ENCODE results near the gene CDR2L.

The CDR2L gene

DNA sequence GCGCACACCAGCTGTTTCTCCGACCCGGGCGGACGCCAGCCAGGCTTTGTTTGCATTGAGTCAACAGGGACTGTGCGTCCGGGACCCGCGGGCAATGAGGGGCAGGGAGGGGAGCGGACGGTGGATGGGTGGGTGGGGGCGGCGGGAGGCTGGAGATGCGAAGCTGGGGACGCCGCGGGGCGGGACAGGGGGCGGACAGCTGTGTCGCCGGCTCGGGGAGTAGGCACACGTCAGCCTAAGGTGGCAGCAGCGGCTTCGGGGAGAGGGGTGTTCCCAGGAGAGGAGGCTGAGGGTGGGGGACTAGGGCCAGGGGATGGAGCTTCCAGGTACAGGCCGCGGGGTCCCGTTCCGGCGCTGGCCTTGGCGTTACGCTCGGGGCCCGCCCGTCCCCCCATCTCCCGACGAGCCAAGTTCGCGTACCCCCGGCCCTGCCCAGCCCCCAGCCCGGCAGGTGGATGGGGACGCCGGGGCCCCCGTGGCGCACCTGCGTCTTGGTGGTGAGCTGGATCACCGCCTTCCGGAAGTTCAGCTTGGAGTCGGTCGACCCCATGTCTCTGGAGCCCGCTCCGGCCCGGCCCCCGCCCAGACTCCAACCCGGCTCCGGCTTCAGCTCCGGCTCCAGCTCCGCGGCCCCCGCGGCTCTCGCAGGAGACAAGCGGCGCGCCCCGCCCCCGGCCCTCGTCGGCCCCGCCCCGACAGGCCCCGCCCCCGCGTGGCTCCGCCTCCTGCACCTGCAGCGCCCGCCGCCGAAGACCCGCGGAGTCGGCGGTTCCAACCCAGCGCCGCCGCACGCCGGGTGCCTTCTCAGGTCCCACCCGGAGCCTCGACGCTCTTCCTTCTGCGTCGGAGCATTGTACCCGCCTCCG, 15.1 kb upstream of the CDR2L start, which contains the start of gene HID1:
HID1 (minus strand) TSS at position 653 of the 866 bp plus-strand sequence; CDS start at position 550, 103 bp downstream.
- in situ Hi-C loops (cut with MboI; ENCODE audit: low sequenced_read_pairs, unreplicated experiment): no loop called here
- DNase-seq (ENCODE audit: low spot score): peak; percentile 90
- TF ChIP-seq, protein P1, sequence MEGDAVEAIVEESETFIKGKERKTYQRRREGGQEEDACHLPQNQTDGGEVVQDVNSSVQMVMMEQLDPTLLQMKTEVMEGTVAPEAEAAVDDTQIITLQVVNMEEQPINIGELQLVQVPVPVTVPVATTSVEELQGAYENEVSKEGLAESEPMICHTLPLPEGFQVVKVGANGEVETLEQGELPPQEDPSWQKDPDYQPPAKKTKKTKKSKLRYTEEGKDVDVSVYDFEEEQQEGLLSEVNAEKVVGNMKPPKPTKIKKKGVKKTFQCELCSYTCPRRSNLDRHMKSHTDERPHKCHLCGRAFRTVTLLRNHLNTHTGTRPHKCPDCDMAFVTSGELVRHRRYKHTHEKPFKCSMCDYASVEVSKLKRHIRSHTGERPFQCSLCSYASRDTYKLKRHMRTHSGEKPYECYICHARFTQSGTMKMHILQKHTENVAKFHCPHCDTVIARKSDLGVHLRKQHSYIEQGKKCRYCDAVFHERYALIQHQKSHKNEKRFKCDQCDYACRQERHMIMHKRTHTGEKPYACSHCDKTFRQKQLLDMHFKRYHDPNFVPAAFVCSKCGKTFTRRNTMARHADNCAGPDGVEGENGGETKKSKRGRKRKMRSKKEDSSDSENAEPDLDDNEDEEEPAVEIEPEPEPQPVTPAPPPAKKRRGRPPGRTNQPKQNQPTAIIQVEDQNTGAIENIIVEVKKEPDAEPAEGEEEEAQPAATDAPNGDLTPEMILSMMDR (IDR thresholded peaks at IDR 0.05; ENCODE audit: borderline replicate concordance, control extremely low read depth, extremely low read depth, insufficient read depth, missing control alignments): no peak

DNA sequence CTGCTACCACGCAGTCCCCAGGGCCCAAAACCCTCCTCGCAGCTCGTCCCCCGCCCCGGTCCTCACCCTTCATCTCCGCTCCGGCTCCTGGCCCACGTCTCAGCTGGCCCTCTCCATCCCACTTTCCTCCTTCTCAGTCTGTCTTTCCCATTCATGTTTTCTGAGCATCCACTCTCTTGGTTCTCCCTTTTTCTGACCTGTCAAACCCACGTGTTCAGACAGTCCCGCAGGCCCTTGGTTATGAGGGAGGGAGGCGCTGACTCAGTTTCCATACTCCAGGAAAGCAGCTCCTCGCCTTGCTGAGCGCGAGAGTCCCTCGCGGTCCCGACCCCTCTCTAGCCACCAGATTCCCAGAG, 14.5 kb upstream of the CDR2L start:
- no peak for DNase-seq (ENCODE audit: low spot score)
- in situ Hi-C loops (cut with MboI; ENCODE audit: low sequenced_read_pairs, unreplicated experiment): no loop called here
- TF ChIP-seq, protein P1 (IDR thresholded peaks at IDR 0.05; ENCODE audit: borderline replicate concordance, control extremely low read depth, extremely low read depth, insufficient read depth, missing control alignments): no peak

DNA sequence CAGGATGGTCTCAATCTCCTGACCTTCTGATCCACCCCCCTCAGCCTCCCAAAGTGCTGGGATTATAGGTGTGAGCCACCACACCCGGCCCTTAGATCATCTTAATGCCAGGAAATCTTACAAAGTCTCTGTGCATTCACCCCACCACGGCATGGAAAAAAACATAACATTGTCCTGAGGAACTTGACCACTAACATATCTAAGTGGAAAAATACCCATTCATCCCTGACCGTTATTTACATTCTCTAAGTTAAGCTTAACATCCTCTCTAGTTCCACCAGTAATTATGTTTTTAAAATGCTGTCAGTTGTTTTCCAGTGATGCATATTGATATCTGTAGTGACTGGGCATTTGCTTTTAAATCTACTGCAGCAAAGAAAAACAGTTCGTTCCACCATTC, 11.5 kb upstream of the CDR2L start:
- no peak for DNase-seq (ENCODE audit: low spot score)
- TF ChIP-seq, protein P1 (IDR thresholded peaks at IDR 0.05; ENCODE audit: borderline replicate concordance, control extremely low read depth, extremely low read depth, insufficient read depth, missing control alignments): no peak
- in situ Hi-C loops (cut with MboI; ENCODE audit: low sequenced_read_pairs, unreplicated experiment): no loop called here

DNA sequence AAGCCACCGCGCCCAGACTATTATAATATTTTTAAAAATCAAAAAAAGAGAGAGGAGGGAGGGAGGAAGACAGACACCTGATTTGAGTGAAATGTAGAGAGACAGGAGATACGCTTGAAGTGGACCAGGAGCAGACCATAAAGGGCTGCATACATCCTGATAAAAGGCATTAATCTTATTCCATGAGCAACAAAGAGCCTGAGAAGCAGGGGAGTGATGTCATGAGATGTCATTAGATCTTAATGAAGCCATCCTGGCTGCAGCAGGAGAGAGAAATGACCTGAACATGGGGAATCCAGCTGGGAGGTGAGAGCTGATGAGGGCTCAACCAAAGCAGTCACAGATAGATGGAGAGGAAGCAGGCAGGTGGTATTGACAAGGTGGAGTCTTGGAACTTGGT, 9.6 kb upstream of the CDR2L start:
- TF ChIP-seq, protein P1 (IDR thresholded peaks at IDR 0.05; ENCODE audit: borderline replicate concordance, control extremely low read depth, extremely low read depth, insufficient read depth, missing control alignments): no peak
- in situ Hi-C loops (cut with MboI; ENCODE audit: low sequenced_read_pairs, unreplicated experiment): no loop called here
- DNase-seq (ENCODE audit: low spot score): no peak

DNA sequence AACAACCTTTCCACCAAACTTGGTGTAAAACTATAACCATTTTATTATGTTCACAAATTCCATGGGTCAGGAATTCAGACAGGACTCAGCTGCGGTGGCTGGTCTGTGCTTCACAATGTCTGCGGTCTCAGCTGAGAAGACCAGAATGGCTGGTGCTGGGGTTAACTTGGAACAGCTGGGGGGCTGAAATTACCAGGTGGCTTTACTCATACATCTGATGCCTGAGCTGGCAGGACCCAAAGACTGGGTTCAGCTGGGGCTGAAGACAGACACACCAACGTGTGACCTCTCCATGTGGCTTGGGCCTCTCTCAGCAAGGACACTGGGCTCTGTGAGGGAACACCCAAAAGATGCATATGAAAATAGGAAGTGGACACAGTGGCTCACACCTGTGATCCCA, 9.2 kb upstream of the CDR2L start:
- DNase-seq (ENCODE audit: low spot score): no peak
- TF ChIP-seq, protein P1 (IDR thresholded peaks at IDR 0.05; ENCODE audit: borderline replicate concordance, control extremely low read depth, extremely low read depth, insufficient read depth, missing control alignments): no peak
- in situ Hi-C loops (cut with MboI; ENCODE audit: low sequenced_read_pairs, unreplicated experiment): no loop called here

DNA sequence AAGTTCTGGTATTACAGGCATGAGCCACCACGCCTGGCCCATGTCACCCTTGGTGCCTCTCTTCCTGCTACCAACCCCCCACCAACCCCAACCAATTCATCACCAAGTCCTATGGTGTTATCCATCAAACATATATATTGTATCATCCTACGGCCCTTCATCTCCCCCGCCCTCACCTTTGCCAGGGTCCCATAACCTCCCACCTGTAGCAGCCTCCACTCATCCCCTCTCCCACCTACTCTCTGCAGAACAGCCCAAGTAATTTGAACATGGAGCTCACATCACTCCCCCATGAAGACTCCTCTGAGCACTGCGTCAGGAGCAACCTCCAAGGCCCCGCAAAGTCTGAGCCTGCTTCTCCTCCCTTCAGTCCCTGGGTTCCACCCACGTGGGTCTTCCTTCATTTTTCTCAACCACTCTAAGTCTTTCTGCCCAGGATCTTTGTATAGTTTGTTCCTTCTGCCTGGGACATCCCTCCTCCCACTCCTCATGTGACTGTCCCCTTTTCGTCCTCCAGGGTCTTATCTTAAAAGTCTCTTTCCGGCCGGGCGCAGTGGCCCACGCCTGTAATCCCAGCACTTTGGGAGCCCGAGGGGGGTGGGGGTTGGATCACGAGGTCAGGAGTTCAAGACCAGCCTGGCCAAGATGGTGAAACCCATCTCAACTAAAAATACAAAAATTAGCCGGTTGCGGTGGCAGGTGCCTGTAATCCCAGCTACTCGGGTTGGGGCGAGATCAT, 7.9 kb upstream of the CDR2L start:
- TF ChIP-seq, protein P1 (IDR thresholded peaks at IDR 0.05; ENCODE audit: borderline replicate concordance, control extremely low read depth, extremely low read depth, insufficient read depth, missing control alignments): no peak
- DNase-seq (ENCODE audit: low spot score): no peak
- in situ Hi-C loops (cut with MboI; ENCODE audit: low sequenced_read_pairs, unreplicated experiment): no loop called here
